Heart left ventricle (tissue), 16 donors: ENCODE results near the gene STYXL2. TPM values are rescaled to one million over a fixed set of nuclear protein-coding genes. Genes with fewer than 3 reads are reported as not detected.

Experiments used
- ATAC-seq, 4 donors: fragments of 200-7000 bp; cut with Tn5 transposase; one replicate each; pipeline ENCODE4 v1.9.1; 2020 to 2022; ENCODE audit warnings: moderate library complexity in 4 of 4, mild to moderate bottlenecking in 3 of 4, moderate number of reproducible peaks in 1 of 4
- DNase-seq, 5 donors: peaks; one replicate each; pipeline ENCODE4 v3.0.0-alpha.2; 2020
- H3K27ac ChIP-seq, 12 donors: fragments of 200-600 bp; sonication (generic) in 4 of 12; one replicate each; pipeline versions ENCODE4 v1.5.0 to v1.8.0; 2016 to 2022; ENCODE audit warnings: mild to moderate bottlenecking in 2 of 12
- H3K27me3 ChIP-seq, 9 donors: fragments of 200-600 bp; sonication (generic) in 2 of 9; one replicate each; pipeline versions ENCODE4 v1.5.1 to v1.8.0; 2016 to 2022; ENCODE audit warnings: mild to moderate bottlenecking in 3 of 9
- H3K36me3 ChIP-seq, 9 donors: fragments of 200-600 bp; sonication (generic) in 2 of 9; one replicate each; pipeline versions ENCODE4 v1.5.0 to v1.8.0; 2018 to 2022; ENCODE audit warnings: mild to moderate bottlenecking in 2 of 9
- H3K4me1 ChIP-seq, 12 donors: fragments of 200-600 bp; sonication (generic) in 4 of 12; one replicate each; pipeline versions ENCODE4 v1.5.0 to v1.8.0; 2016 to 2022; ENCODE audit warnings: mild to moderate bottlenecking in 3 of 12
- H3K4me3 ChIP-seq, 12 donors: fragments of 200-600 bp; sonication (generic) in 4 of 12; one replicate each; pipeline versions ENCODE4 v1.5.0 to v1.8.0; 2017 to 2022; ENCODE audit warnings: mild to moderate bottlenecking in 9 of 12, moderate library complexity in 4 of 12
- H3K9me3 ChIP-seq, 12 donors: fragments of 200-600 bp; sonication (generic) in 4 of 12; one replicate each; pipeline versions ENCODE4 v1.5.0 to v1.8.0; 2016 to 2022; ENCODE audit warnings: mild to moderate bottlenecking in 1 of 12
- CTCF ChIP-seq, 12 donors: fragments of 200-600 bp; sonication (generic) in 4 of 12; IDR thresholded peaks; one replicate each; pipeline versions ENCODE4 v1.5.0 to v1.8.0; 2018 to 2022; ENCODE audit warnings: antibody characterized with exemption in 12 of 12, mild to moderate bottlenecking in 5 of 12
- POLR2A ChIP-seq, 2 donors: fragments of 450-650 bp; IDR thresholded peaks; one replicate each; pipeline ENCODE4 v1.6.1; 2017; ENCODE audit warnings: antibody characterized with exemption in 2 of 2, mild to moderate bottlenecking in 2 of 2, moderate library complexity in 2 of 2
- WGBS, 4 donors: extraction: QIAGEN DNeasy Blood & Tissue Kit in 2 of 4; methylation state at CpG; one replicate each; pipeline versions ENCODE4 v1.1.5 to v1.1.7; 2013 to 2018; 5-methylcytosine and 5-hydroxymethylcytosine counted together
- intact Hi-C, 10 donors: fragments of 100-400 bp; cut with DNase I; formaldehyde crosslinking; loops; one replicate each; pipeline versions ENCODE4 v1.11.1 to v1.14.2; 2022
- polyA plus RNA-seq, 2 donors: library from polyadenylated mRNA; stranded (reverse); fragments of 200-250 nt; gene quantifications; one replicate each; pipeline ENCODE4 v1.2.3, GENCODE V29; 2013
- total RNA-seq, 9 donors: library from RNA; depleted of rRNA in 2 of 9; stranded (reverse); fragments of >200 nt in 2 of 9; fragmentation: NEBNext Ultra II Directional in 3 of 9; extraction: Animal tissue kit (Norgen Biotek cat#: 25700) in 3 of 9; gene quantifications; one replicate each; pipeline versions ENCODE4 v1.1.0 to v1.2.4, GENCODE V29; 2016 to 2023
- donor health status: ischemic (EF 13 %, LVEDD 7.1; RV severe dilation, severe dysfunction).
- donor health status: healthy with polysubstance abuse.
- donor health status: DM: no; HTN: yes; CAD: no.
- donor health status: DM: no; HTN: no; CAD: no.
- donor health status: ischemic (EF 25% LVEDD 6.9; RV normal size, moderate dysfunction).
- donor health status: ischemic (EF 25% LVEDD 5.7; RV mildly dilated, moderate dysfunction).
- donor health status: healthy.
- donor health status: DM: yes; HTN: yes; CAD: no.
- donor health status: ischemic (EF 35%, LVEDD 5.7; RV mildly dilated, moderate dysfunction).
- donor health status: nonischemic (EF 11% LVEDD 7.7; RV severe dilation, severe dysfunction).
- donor health status: DM: yes; HTN: yes; CAD: no.
- donor health status: PGD.
- donor health status: ischemic (EF 29% LVEDD 5.4; RV normal size, mild dysfunction).
- donor health status: nonischemic (EF 23%, LVEDD 6.1; RV moderate dilation, normal function).

Gene STYXL2
- total and polyA plus RNA-seq, 11 donors: 55.0 to 329 (median 149) TPM

DNA sequence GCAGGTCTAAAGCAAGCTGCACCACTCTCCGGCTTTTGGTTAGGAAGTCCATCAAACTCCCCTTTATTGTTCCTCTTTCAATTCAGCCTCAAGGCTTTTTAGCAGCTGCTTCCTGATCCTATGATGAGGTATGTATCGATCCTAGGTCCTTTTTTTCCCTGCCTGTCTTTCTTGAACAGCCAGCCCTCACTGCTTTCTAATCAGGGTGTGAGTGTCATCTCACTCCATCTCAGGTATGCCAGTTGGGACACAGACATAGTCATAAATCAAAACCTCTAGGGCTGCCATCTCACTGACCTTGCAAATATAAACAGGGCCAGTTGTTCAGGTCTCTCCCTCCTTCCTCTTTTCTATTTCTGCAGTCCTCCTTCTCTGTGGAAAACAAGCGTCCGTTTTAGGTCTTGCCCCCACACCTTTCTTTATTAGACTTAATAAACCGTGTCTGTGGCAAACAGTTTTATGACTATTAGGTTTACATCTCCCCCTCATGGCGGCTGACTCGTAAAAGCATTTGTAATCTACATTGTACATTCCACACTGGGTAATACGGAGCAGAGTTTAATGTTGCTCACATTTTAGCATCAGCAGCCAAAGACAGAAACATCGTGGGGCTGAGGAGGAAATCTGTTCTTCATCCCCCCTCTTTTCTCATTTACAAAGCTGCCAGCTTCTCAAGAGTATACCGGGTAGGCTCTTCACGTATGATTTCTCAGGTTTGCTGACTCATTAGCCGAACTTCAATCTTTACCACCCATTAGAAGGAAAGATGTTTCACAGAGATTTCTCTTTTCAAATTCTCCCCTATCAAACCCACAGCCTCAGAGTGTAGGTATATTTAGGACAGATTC lies 11.6 kb downstream of the STYXL2 start:
- peaks cover 0 to 50% (median 0%) of the 10 kb centered on the region in 9 donors for H3K36me3 ChIP-seq
- no peak for DNase-seq
- ATAC-seq: no peak
- H3K4me3 ChIP-seq: no peak overlapping the region
- H3K9me3 ChIP-seq: peaks cover 0 to 3% (median 0%) of the 10 kb centered on the region in 12 donors
- H3K27ac ChIP-seq: peak overlapping the region in 9 of 12 donors; percentile 0 to 61 (median 25)
- intact Hi-C loops: no loop called here
- peaks cover 0 to 71% (median 20%) of the 10 kb centered on the region in 12 donors for H3K4me1 ChIP-seq
- TF ChIP-seq CTCF (IDR thresholded peaks at IDR 0.05) (no peak), POLR2A (IDR thresholded peaks at IDR 0.05) (no peak)
- no peaks in the 10 kb centered on the region for H3K27me3 ChIP-seq
- WGBS, 4 donors: 27 to 35% (median 33%) methylated on average over 12 of the region's 12 CpGs

GRCh38 chr1:167106119-167106461 lies 12.2 kb downstream of the STYXL2 start:
- H3K9me3 ChIP-seq: peaks cover 0 to 7% (median 0%) of the 10 kb centered on the region in 12 donors
- 58 to 70% (median 61%) methylated on average over 4 of the region's 4 CpGs for WGBS, 4 donors
- ATAC-seq: no peak
- H3K27ac ChIP-seq: peak overlapping the region in 8 of 12 donors; percentile 0 to 61 (median 32)
- peaks cover 0 to 71% (median 20%) of the 10 kb centered on the region in 12 donors for H3K4me1 ChIP-seq
- TF ChIP-seq POLR2A (IDR thresholded peaks at IDR 0.05): no peak
- TF ChIP-seq CTCF (IDR thresholded peaks at IDR 0.05): no peak
- intact Hi-C loops: no loop called here
- peaks cover 0 to 50% (median 0%) of the 10 kb centered on the region in 9 donors for H3K36me3 ChIP-seq
- no peaks in the 10 kb centered on the region for H3K27me3 ChIP-seq
- DNase-seq: no peak
- no peak overlapping the region for H3K4me3 ChIP-seq

GRCh38 chr1:167107456-167107855 lies 13.6 kb downstream of the STYXL2 start:
- TF ChIP-seq CTCF (IDR thresholded peaks at IDR 0.05) (no peak), POLR2A (IDR thresholded peaks at IDR 0.05) (no peak)
- H3K4me3 ChIP-seq: no peak overlapping the region
- no peaks in the 10 kb centered on the region for H3K27me3 ChIP-seq
- DNase-seq (no peak), ATAC-seq (peak; percentile 37 to 72 (median 62))
- intact Hi-C loops: no loop called here
- H3K9me3 ChIP-seq: peaks cover 0 to 7% (median 0%) of the 10 kb centered on the region in 12 donors
- H3K27ac ChIP-seq: peak overlapping the region in 9 of 12 donors; percentile 32 to 77 (median 59)
- peaks cover 0 to 73% (median 20%) of the 10 kb centered on the region in 12 donors for H3K4me1 ChIP-seq
- H3K36me3 ChIP-seq: peaks cover 0 to 43% (median 0%) of the 10 kb centered on the region in 9 donors

DNA sequence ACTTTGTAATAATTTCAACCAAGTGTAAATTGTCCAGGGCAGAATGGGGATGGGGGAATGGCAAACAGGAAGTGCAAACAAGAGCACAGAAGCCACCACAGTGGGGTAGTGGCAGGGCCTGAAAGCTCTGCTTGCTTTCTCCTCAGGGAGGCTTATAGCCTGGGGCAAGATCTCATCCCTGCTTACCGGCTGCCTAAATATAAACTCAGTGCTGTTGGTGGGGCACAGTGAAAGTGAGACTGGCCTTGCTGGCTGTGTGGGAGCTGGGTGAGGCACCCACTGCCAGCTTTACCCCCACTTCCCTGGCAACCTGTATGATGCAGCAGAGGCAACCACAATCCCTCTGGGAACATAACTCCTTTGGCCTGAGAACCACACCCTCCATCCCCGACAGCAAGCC lies 15.2 kb downstream of the STYXL2 start:
- Histone ChIP-seq H3K4me3 (no peak overlapping the region), H3K4me1 (peaks cover 0 to 59% (median 20%) of the 10 kb centered on the region in 12 donors), H3K27me3 (peaks cover 0 to 4% (median 0%) of the 10 kb centered on the region in 9 donors), H3K27ac (peak overlapping the region in 6 of 12 donors; percentile 14 to 59 (median 41)), H3K9me3 (peaks cover 0 to 7% (median 0%) of the 10 kb centered on the region in 12 donors), H3K36me3 (peaks cover 0 to 50% (median 2%) of the 10 kb centered on the region in 9 donors)
- 32 to 49% (median 37%) methylated on average over 2 of the region's 2 CpGs for WGBS, 4 donors
- intact Hi-C loops: no loop called here
- DNase-seq (no peak), ATAC-seq (peak in 3 of 4 donors; percentile 29 to 34 (median 32))
- TF ChIP-seq CTCF (IDR thresholded peaks at IDR 0.05): no peak
- no peak for TF ChIP-seq POLR2A (IDR thresholded peaks at IDR 0.05)
